ENCODE measurements around the gene PTPRG. TPM values are rescaled to one million over a fixed set of nuclear protein-coding genes. Genes with fewer than 3 reads are reported as not detected.

The PTPRG gene
- total RNA-seq, 2 donors from 2014 or later = 23.9 to 31.6 TPM

DNA sequence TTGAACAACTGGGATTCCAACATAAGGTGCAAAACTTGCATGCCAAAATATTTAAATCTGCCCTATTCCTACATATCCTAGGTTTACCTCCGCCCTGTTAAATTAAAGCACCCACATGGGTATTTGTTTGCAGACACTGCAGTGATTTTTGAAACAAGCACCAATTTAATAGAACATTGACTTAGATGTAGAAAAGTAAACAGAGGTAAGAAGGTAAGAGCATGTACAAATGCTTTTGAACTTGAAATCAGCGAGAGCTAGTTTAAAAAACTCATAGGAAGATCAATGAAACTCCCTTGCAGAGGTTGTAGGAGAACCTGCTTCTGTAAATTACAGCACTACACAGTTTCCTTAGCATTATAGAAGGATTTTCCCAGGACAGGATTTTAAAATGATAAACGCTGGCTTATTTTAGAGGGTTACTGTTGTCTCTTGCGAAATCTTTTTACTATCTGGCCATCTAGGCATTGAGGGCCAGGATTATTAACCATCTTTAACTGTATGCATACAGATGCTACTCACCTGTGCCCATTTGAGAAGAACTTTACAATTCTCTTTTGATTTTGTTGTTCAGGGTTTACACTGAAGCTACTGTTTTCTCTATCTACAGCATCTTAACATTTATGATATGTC lies 527.2 kb downstream of the PTPRG start:
- 70 to 79% methylated on average over 4 of the region's 4 CpGs for WGBS, 2 donors
- no peaks in the 10 kb centered on the region for H3K27me3 ChIP-seq
- H3K4me1 ChIP-seq = no peaks in the 10 kb centered on the region
- H3K9me3 ChIP-seq = no peaks in the 10 kb centered on the region
- DNase-seq = no peak
- no peak for TF ChIP-seq POLR2A (IDR thresholded peaks at IDR 0.05)
- TF ChIP-seq, protein P1, sequence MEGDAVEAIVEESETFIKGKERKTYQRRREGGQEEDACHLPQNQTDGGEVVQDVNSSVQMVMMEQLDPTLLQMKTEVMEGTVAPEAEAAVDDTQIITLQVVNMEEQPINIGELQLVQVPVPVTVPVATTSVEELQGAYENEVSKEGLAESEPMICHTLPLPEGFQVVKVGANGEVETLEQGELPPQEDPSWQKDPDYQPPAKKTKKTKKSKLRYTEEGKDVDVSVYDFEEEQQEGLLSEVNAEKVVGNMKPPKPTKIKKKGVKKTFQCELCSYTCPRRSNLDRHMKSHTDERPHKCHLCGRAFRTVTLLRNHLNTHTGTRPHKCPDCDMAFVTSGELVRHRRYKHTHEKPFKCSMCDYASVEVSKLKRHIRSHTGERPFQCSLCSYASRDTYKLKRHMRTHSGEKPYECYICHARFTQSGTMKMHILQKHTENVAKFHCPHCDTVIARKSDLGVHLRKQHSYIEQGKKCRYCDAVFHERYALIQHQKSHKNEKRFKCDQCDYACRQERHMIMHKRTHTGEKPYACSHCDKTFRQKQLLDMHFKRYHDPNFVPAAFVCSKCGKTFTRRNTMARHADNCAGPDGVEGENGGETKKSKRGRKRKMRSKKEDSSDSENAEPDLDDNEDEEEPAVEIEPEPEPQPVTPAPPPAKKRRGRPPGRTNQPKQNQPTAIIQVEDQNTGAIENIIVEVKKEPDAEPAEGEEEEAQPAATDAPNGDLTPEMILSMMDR (IDR thresholded peaks at IDR 0.05) = no peak
- ATAC-seq = no peak
- no peaks in the 10 kb centered on the region for H3K36me3 ChIP-seq (replicated peaks in 1 of 2; ENCODE audit: insufficient read depth in 1 of 2, low read depth in 2 of 2)
- intact Hi-C loops (cut with DNase I) = no loop called here
- no peak overlapping the region for H3K4me3 ChIP-seq
- no peak overlapping the region for H3K27ac ChIP-seq

DNA sequence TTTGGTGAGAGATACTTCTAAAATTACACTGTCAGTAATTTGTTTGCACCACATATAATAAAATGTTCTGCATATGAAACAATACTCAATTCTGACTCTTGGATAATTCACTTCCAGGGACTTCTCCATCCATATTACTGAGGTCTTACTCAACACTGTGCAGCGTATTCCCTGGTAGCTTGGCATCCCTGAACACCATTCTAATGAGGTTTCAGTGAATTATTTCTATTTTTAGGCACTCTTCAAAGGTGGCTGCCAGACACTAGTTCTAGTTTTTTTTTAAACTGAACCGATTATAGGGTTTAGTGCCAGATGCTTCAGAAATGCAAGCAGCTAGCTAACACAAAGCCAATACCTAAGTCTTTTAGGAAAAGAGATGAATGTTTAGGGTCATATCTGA lies 528.7 kb downstream of the PTPRG start:
- DNase-seq (no peak), ATAC-seq (no peak)
- intact Hi-C loops (cut with DNase I) = no loop called here
- no peaks in the 10 kb centered on the region for H3K4me1 ChIP-seq
- no peak for TF ChIP-seq POLR2A (IDR thresholded peaks at IDR 0.05)
- TF ChIP-seq, protein P1 (IDR thresholded peaks at IDR 0.05) = no peak
- WGBS, 2 donors = 79 to 88% methylated on average over 2 of the region's 2 CpGs
- no peaks in the 10 kb centered on the region for H3K36me3 ChIP-seq (replicated peaks in 1 of 2; ENCODE audit: insufficient read depth in 1 of 2, low read depth in 2 of 2)
- no peaks in the 10 kb centered on the region for H3K9me3 ChIP-seq
- H3K4me3 ChIP-seq = no peak overlapping the region
- H3K27ac ChIP-seq = no peak overlapping the region
- no peaks in the 10 kb centered on the region for H3K27me3 ChIP-seq

DNA sequence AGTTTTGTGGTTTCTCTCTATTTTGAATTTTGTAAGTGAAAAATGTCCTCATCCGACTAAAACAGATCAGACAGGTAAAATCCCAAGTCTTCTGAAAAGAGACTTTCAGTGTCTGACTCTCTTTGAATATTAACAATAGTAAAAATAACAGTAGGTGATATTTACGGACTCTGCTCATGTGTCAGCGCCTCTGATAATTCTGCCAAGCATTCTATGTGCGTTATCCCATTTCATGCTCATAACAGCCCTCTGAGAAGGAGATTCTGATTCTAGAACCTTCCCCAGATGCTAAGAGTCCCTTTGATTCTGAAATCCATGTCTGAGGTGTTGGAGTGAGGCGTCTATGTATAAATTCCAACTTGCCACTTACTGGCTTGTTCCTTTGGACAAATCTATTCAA lies 529.1 kb downstream of the PTPRG start:
- no peak for DNase-seq
- TF ChIP-seq, protein P1 (IDR thresholded peaks at IDR 0.05) = no peak
- no peak for TF ChIP-seq POLR2A (IDR thresholded peaks at IDR 0.05)
- Histone ChIP-seq H3K27me3 (no peaks in the 10 kb centered on the region), H3K4me1 (no peaks in the 10 kb centered on the region), H3K9me3 (no peaks in the 10 kb centered on the region), H3K27ac (no peak overlapping the region), H3K36me3 (replicated peaks in 1 of 2; ENCODE audit: insufficient read depth in 1 of 2, low read depth in 2 of 2) (no peaks in the 10 kb centered on the region), H3K4me3 (no peak overlapping the region)
- intact Hi-C loops (cut with DNase I) = no loop called here
- ATAC-seq = no peak
- 94% methylated on average over 5 of the region's 5 CpGs for WGBS, 2 donors

DNA sequence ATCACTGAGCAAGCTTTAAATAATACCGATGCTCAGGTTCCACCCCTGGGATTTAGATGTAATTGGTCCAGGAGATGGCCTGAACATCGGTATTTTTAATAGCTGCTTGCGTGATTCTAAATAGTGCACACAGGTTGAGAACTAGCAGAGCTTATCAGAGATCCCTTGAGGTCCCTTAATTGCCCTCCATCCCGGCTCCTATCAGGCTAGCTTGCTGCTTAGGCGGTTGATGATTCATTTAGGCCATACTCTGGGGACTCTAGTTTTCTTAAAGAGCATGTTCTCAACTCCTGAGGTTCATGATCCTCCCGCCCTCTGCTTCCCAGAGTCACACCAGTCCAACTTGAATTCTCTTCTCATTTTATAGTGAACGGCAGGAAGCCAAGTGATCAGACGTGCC lies 531.7 kb downstream of the PTPRG start:
- WGBS, 2 donors = 90 to 91% methylated on average over 8 of the region's 8 CpGs
- Histone ChIP-seq H3K36me3 (replicated peaks in 1 of 2; ENCODE audit: insufficient read depth in 1 of 2, low read depth in 2 of 2) (no peaks in the 10 kb centered on the region), H3K27ac (no peak overlapping the region), H3K27me3 (no peaks in the 10 kb centered on the region), H3K4me3 (no peak overlapping the region), H3K4me1 (no peaks in the 10 kb centered on the region), H3K9me3 (no peaks in the 10 kb centered on the region)
- no peak for ATAC-seq
- intact Hi-C loops (cut with DNase I) = no loop called here
- DNase-seq = no peak
- TF ChIP-seq, protein P1 (IDR thresholded peaks at IDR 0.05) = no peak
- TF ChIP-seq POLR2A (IDR thresholded peaks at IDR 0.05) = no peak

DNA sequence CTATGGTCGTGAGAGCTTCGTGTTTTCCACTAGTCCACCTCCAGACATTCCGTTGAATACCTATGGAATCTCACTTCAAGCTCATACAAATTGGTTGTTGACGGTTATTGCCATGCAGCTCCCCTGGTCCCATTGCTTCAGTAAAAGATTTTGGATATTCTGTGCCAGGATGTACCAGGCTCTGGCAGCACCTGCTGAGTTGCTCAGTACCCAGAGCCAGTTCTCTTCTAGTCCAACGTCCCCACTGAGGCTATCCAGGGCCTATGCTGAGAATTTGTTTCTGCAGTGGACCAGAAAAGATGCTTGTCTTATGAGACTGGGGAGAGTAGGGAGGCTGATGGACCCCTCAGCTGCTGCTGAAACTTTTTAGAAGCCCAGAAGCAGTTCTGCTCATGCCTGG lies 533.1 kb downstream of the PTPRG start:
- H3K4me3 ChIP-seq = no peak overlapping the region
- no peaks in the 10 kb centered on the region for H3K9me3 ChIP-seq
- 94% methylated on average over 5 of the region's 5 CpGs for WGBS, 2 donors
- TF ChIP-seq POLR2A (IDR thresholded peaks at IDR 0.05) = no peak
- TF ChIP-seq, protein P1 (IDR thresholded peaks at IDR 0.05) = no peak
- no peaks in the 10 kb centered on the region for H3K27me3 ChIP-seq
- H3K27ac ChIP-seq = no peak overlapping the region
- no peaks in the 10 kb centered on the region for H3K4me1 ChIP-seq
- ATAC-seq (no peak), DNase-seq (no peak)
- intact Hi-C loops (cut with DNase I) = no loop called here
- H3K36me3 ChIP-seq (replicated peaks in 1 of 2; ENCODE audit: insufficient read depth in 1 of 2, low read depth in 2 of 2) = no peaks in the 10 kb centered on the region

Data from body of pancreas (tissue), 4 donors.